OCI-LY1 (cell line): ENCODE results near the gene SLC25A18.
"Not testable (repeated sequence)": the region's sequence is repeated elsewhere in the genome, so short reads cannot be mapped to it uniquely, and the experiment has no call there.

Experiments used
- H2AFZ ChIP-seq: fragments of 200-600 bp; sonication (generic), shearing (Covaris generic); 2 replicates; pipeline ENCODE4 v1.6.0; 2014; ENCODE audit warnings: antibody characterized with exemption, mild to moderate bottlenecking, low read length
- H3F3A ChIP-seq: fragments of 200-600 bp; sonication (generic), shearing (Covaris generic); 2 replicates; pipeline ENCODE4 v1.6.0; 2014; ENCODE audit warnings: mild to moderate bottlenecking, antibody characterized with exemption, low read length, moderate library complexity; ENCODE audit not compliant: insufficient read depth
- H3K27ac ChIP-seq: fragments of 200-600 bp; sonication (generic); 2 replicates; pipeline ENCODE4 v1.5.1; 2014; ENCODE audit warnings: low read length, mixed run types, mild to moderate bottlenecking, low read depth; ENCODE audit not compliant: poor library complexity, severe bottlenecking
- H3K27me3 ChIP-seq: fragments of 200-600 bp; sonication (generic); 2 replicates; pipeline ENCODE4 v1.6.0; 2014; ENCODE audit warnings: antibody characterized with exemption, mild to moderate bottlenecking, low read length, moderate library complexity; ENCODE audit not compliant: insufficient read depth
- H3K36me3 ChIP-seq: fragments of 200-600 bp; sonication (generic); 2 replicates; pipeline ENCODE4 v1.6.1; 2014; ENCODE audit warnings: mild to moderate bottlenecking, antibody characterized with exemption, low read length, moderate library complexity, mixed read lengths; ENCODE audit not compliant: insufficient read depth
- H3K4me1 ChIP-seq: fragments of 200-600 bp; sonication (generic); 2 replicates; pipeline ENCODE4 v1.5.1; 2014; ENCODE audit warnings: mild to moderate bottlenecking, low read length, moderate library complexity; ENCODE audit not compliant: insufficient read depth, severe bottlenecking
- H3K4me2 ChIP-seq: fragments of 200-600 bp; sonication (generic), shearing (Covaris generic); 2 replicates; pipeline ENCODE4 v1.6.1; 2014; ENCODE audit warnings: low read length
- H3K4me3 ChIP-seq: fragments of 200-600 bp; sonication (generic); 2 replicates; pipeline ENCODE4 v1.5.1; 2014; ENCODE audit warnings: low read length, low read depth, mild to moderate bottlenecking, mixed read lengths; ENCODE audit not compliant: poor library complexity, severe bottlenecking
- H3K79me2 ChIP-seq: fragments of 200-600 bp; shearing (Covaris generic); 2 replicates; pipeline ENCODE4 v1.6.1; 2016; ENCODE audit warnings: mixed run types, low read length, mixed read lengths; ENCODE audit not compliant: insufficient read depth
- H3K9ac ChIP-seq: fragments of 200-600 bp; sonication (generic), shearing (Covaris generic); 2 replicates; pipeline ENCODE4 v1.6.1; 2014; ENCODE audit warnings: mild to moderate bottlenecking, low read length, mixed read lengths
- H3K9me2 ChIP-seq: fragments of 200-600 bp; sonication (generic), shearing (Covaris generic); 2 replicates; pipeline ENCODE4 v1.6.1; 2014; ENCODE audit warnings: low read depth, mild to moderate bottlenecking, low read length, mixed read lengths
- H3K9me3 ChIP-seq: fragments of 200-600 bp; shearing (Covaris generic); 2 replicates; pipeline ENCODE4 v1.6.1; 2014; ENCODE audit warnings: low read length, mixed read lengths
- H4K20me1 ChIP-seq: fragments of 200-600 bp; sonication (generic), shearing (Covaris generic); 2 replicates; pipeline ENCODE4 v1.6.0; 2016; ENCODE audit warnings: mild to moderate bottlenecking, low read length; ENCODE audit not compliant: insufficient read depth
- EZH2 ChIP-seq: fragments of 200-600 bp; sonication (generic), shearing (Covaris generic); IDR thresholded peaks from 2 replicates; pipeline ENCODE4 v1.8.0; 2017; ENCODE audit warnings: borderline replicate concordance, mixed run types, mild to moderate bottlenecking, antibody characterized with exemption, low read length, moderate library complexity, mixed read lengths
- TF ChIP-seq, protein P1 (sequence below): fragments of 200-600 bp; sonication (generic), shearing (Covaris generic); IDR thresholded peaks from 2 replicates; pipeline ENCODE4 v1.5.1; 2017; ENCODE audit warnings: mild to moderate bottlenecking, antibody characterized with exemption, low read length, moderate library complexity, mixed read lengths

The SLC25A18 gene

DNA sequence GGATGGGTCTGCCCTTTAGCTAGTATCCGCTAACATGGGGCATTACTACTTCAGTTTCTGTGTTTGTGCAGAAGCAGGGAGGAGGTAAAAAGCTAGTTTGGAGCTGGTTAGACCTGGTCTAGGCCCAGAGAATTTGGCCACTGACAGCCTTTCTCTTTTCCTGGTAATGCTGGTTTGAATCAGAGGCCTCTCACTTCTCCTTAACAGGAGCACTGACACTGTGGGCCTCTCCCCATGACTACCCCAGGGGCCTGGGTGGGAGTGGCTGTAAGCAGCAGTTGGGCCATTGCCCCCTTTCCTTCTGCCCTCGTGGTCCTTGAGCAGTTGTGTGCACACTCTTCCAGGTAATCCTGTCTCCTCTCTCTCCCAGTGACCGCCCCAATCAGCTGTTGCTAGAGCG is 8.5 kb upstream of the SLC25A18 start:
- H3K36me3 ChIP-seq: no peaks in the 10 kb centered on the region
- no peaks in the 10 kb centered on the region for H3F3A ChIP-seq
- no peaks in the 10 kb centered on the region for H3K9me2 ChIP-seq
- H3K9ac ChIP-seq: no peak overlapping the region
- H3K4me2 ChIP-seq: no peak overlapping the region
- H3K27ac ChIP-seq: no peak overlapping the region
- no peaks in the 10 kb centered on the region for H3K9me3 ChIP-seq
- H3K79me2 ChIP-seq: no peaks in the 10 kb centered on the region
- TF ChIP-seq EZH2: no peak
- TF ChIP-seq, protein P1, sequence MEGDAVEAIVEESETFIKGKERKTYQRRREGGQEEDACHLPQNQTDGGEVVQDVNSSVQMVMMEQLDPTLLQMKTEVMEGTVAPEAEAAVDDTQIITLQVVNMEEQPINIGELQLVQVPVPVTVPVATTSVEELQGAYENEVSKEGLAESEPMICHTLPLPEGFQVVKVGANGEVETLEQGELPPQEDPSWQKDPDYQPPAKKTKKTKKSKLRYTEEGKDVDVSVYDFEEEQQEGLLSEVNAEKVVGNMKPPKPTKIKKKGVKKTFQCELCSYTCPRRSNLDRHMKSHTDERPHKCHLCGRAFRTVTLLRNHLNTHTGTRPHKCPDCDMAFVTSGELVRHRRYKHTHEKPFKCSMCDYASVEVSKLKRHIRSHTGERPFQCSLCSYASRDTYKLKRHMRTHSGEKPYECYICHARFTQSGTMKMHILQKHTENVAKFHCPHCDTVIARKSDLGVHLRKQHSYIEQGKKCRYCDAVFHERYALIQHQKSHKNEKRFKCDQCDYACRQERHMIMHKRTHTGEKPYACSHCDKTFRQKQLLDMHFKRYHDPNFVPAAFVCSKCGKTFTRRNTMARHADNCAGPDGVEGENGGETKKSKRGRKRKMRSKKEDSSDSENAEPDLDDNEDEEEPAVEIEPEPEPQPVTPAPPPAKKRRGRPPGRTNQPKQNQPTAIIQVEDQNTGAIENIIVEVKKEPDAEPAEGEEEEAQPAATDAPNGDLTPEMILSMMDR: no peak
- H3K4me3 ChIP-seq: no peak overlapping the region
- no peaks in the 10 kb centered on the region for H3K4me1 ChIP-seq
- H2AFZ ChIP-seq: no peak overlapping the region
- H3K27me3 ChIP-seq: no peaks in the 10 kb centered on the region
- H4K20me1 ChIP-seq: no peaks in the 10 kb centered on the region

DNA sequence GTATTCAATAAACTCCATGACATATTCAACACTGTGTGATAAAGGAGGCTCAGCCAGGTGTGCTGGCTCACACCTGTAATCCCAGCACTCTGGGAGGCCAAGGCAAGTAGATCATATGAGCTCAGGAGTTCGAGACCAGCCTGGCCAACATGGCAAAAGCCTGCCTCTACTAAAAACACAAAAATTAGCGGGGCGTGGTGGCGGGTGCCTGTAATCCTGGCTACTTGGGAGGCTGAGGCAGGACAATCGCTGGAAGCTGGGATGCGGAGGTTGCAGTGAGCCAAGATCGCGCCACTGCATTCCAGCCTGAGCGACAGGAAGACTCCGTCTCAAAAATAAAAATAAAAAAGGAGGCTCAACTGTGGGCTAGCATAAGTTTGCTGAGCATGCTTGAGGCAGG is 4.1 kb upstream of the SLC25A18 start:
- H3K79me2 ChIP-seq: no peaks in the 10 kb centered on the region

DNA sequence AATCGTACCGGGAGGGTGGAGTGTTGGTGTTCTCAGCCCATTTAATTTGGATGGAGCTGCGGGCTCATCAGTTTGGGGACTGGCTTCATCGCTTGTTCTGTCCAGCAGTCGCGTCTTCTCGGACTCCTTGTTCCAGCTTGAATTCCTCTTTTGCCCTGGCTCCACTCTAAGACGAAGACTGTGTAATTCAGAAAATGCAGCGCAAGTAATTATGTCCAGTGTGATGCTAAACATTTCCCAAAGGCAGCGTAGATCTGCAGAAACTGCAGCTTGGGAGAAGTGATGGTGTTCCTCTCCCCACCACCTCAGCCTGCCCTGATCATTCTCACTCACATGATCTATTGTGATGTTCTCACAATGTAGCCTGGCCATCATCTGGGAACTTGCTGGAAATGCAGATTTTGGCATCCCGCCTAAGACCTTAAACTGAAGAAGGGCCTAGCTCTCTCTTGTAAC is 666 bp downstream of the SLC25A18 start:
- Histone ChIP-seq H3K4me2 (no peak overlapping the region), H3K36me3 (no peaks in the 10 kb centered on the region), H3K27ac (no peak overlapping the region), H4K20me1 (no peaks in the 10 kb centered on the region), H3K9me3 (no peaks in the 10 kb centered on the region), H3K4me3 (no peak overlapping the region), H3K4me1 (no peaks in the 10 kb centered on the region), H2AFZ (no peak overlapping the region), H3K9me2 (no peaks in the 10 kb centered on the region), H3K79me2 (no peaks in the 10 kb centered on the region), H3K27me3 (no peaks in the 10 kb centered on the region), H3K9ac (no peak overlapping the region), H3F3A (no peaks in the 10 kb centered on the region)
- TF ChIP-seq, protein P1: no peak
- TF ChIP-seq EZH2: no peak

More for the DNA sequence above, 4.1 kb upstream of the SLC25A18 start:
- H2AFZ ChIP-seq: no peak overlapping the region
- H3K4me1 ChIP-seq: no peaks in the 10 kb centered on the region
- H3K9ac ChIP-seq: no peak overlapping the region
- no peaks in the 10 kb centered on the region for H3K9me3 ChIP-seq
- H3K4me2 ChIP-seq: peak overlapping the region; percentile 23; the same call in 1 of the 2 replicates
- H3K4me3 ChIP-seq: no peak overlapping the region
- H4K20me1 ChIP-seq: no peaks in the 10 kb centered on the region
- no peaks in the 10 kb centered on the region for H3K9me2 ChIP-seq
- TF ChIP-seq, protein P1: no peak
- TF ChIP-seq EZH2: no peak
- H3K27me3 ChIP-seq: no peaks in the 10 kb centered on the region
- no peaks in the 10 kb centered on the region for H3K36me3 ChIP-seq
- H3K27ac ChIP-seq: no peak overlapping the region
- no peaks in the 10 kb centered on the region for H3F3A ChIP-seq

DNA sequence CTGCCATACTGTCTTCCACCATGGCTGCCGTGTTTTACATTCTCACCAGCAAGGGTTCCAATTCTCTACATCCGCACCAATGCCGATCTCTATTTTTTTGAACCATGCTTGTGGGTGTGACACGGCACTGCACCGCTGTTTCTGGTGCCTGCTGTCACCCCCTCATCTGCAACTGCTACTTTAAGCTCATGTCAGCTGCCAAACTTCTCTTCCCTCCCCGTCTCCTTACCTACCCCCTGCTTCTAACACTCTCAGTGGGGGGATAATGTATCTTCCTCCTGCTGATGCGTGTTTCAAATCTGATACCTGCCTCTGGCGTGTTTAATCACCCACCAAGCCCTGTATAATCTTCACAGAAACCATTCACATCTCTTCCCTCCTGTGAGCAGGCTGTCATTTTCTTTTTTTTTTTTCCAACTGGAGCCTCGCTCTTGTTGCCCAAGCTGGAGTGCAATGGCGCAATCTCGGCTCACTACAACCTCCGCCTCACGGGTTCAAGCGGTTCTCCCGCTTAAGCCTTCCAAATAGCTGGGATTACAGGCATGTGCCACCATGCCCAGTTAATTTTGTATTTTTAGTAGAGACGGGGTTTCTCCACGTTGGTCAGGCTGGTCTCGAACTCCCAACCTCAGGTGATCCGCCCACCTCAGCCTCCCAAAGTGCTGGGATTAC is 2.9 kb downstream of the SLC25A18 start:
- H2AFZ ChIP-seq, H3K4me3 ChIP-seq, H3K9me3 ChIP-seq, H3K4me2 ChIP-seq, H3K27ac ChIP-seq, H3K9me2 ChIP-seq, H3K36me3 ChIP-seq, H3K9ac ChIP-seq, H3K27me3 ChIP-seq, H3F3A ChIP-seq, H3K4me1 ChIP-seq, H4K20me1 ChIP-seq, H3K79me2 ChIP-seq: not testable (repeated sequence)
